Muscle layer of colon (tissue), 2 donors: ENCODE results near the gene BPIFA2.
"Not testable (repeated sequence)": the region's sequence is repeated elsewhere in the genome, so short reads cannot be mapped to it uniquely, and the experiment has no call there.

Experiments used
- H3K27ac ChIP-seq: one replicate; pipeline ENCODE4 v1.7.0; 2013; ENCODE audit warnings: low read depth, mild to moderate bottlenecking, low read length, moderate library complexity
- H3K27me3 ChIP-seq, 2 donors: one replicate each; pipeline ENCODE4 v1.7.0; 2013; ENCODE audit warnings: low read length in 2 of 2, mild to moderate bottlenecking in 2 of 2; ENCODE audit not compliant: insufficient read depth in 2 of 2, control insufficient read depth in 1 of 2
- H3K36me3 ChIP-seq: one replicate; pipeline ENCODE4 v1.7.0; 2013; ENCODE audit warnings: mild to moderate bottlenecking, low read length; ENCODE audit not compliant: insufficient read depth
- H3K4me1 ChIP-seq: one replicate; pipeline ENCODE4 v1.7.0; 2013; ENCODE audit warnings: mild to moderate bottlenecking, low read length; ENCODE audit not compliant: insufficient read depth
- H3K4me3 ChIP-seq, 2 donors: one replicate each; pipeline ENCODE4 v1.7.0; 2013; ENCODE audit warnings: low read length in 2 of 2, low read depth in 1 of 2, mild to moderate bottlenecking in 1 of 2, moderate library complexity in 1 of 2
- H3K9ac ChIP-seq: one replicate; pipeline ENCODE4 v1.7.0; 2013; ENCODE audit warnings: low read length
- H3K9me3 ChIP-seq: one replicate; pipeline ENCODE4 v1.7.0; 2013; ENCODE audit warnings: mild to moderate bottlenecking, low read length
- donor health status: abdominal sarcoma.
- donor health status: Adenocarcinoma of cecum.

The BPIFA2 gene

GRCh38 chr20:33178726-33179125 is 10.8 kb downstream of the BPIFA2 start:
- Histone ChIP-seq H3K36me3 (no peaks in the 10 kb centered on the region), H3K27ac (no peak overlapping the region), H3K9me3 (no peaks in the 10 kb centered on the region), H3K4me1 (no peaks in the 10 kb centered on the region), H3K4me3 (no peak overlapping the region), H3K27me3 (no peaks in the 10 kb centered on the region), H3K9ac (no peak overlapping the region)

- Histone ChIP-seq H3K36me3 (no peaks in the 10 kb centered on the region), H3K9ac (no peak overlapping the region), H3K27me3 (no peaks in the 10 kb centered on the region), H3K4me3 (no peak overlapping the region), H3K4me1 (no peaks in the 10 kb centered on the region), H3K27ac (no peak overlapping the region), H3K9me3 (no peaks in the 10 kb centered on the region)
Observed at GRCh38 chr20:33180169-33180568, 12.2 kb downstream of the BPIFA2 start.

GRCh38 chr20:33181482-33182093 is 13.6 kb downstream of the BPIFA2 start:
- Histone ChIP-seq H3K9ac (no peak overlapping the region), H3K36me3 (no peaks in the 10 kb centered on the region), H3K27ac (no peak overlapping the region), H3K27me3 (no peaks in the 10 kb centered on the region), H3K4me1 (no peaks in the 10 kb centered on the region), H3K9me3 (no peaks in the 10 kb centered on the region), H3K4me3 (no peak overlapping the region)

GRCh38 chr20:33183312-33183711 is 15.4 kb downstream of the BPIFA2 start:
- H3K4me1 ChIP-seq, result no peaks in the 10 kb centered on the region
- H3K9me3 ChIP-seq, result no peaks in the 10 kb centered on the region
- H3K4me3 ChIP-seq, result no peak overlapping the region
- no peak overlapping the region for H3K9ac ChIP-seq
- no peak overlapping the region for H3K27ac ChIP-seq
- H3K36me3 ChIP-seq, result no peaks in the 10 kb centered on the region
- no peaks in the 10 kb centered on the region for H3K27me3 ChIP-seq

- not testable (repeated sequence) for H3K36me3 ChIP-seq, H3K9ac ChIP-seq, H3K27me3 ChIP-seq, H3K4me3 ChIP-seq, H3K27ac ChIP-seq, H3K4me1 ChIP-seq, H3K9me3 ChIP-seq
Observed at GRCh38 chr20:33185031-33185590, 17.2 kb downstream of the BPIFA2 start.

- Histone ChIP-seq H3K27ac (no peak overlapping the region), H3K9me3 (no peaks in the 10 kb centered on the region), H3K9ac (no peak overlapping the region), H3K27me3 (no peaks in the 10 kb centered on the region), H3K4me1 (no peaks in the 10 kb centered on the region), H3K4me3 (no peak overlapping the region), H3K36me3 (no peaks in the 10 kb centered on the region)
Observed at GRCh38 chr20:33187491-33187890, 19.5 kb downstream of the BPIFA2 start.

GRCh38 chr20:33188421-33188820 is 20.5 kb downstream of the BPIFA2 start:
- H3K4me1 ChIP-seq, result no peaks in the 10 kb centered on the region
- H3K27me3 ChIP-seq, result no peaks in the 10 kb centered on the region
- H3K36me3 ChIP-seq, result no peaks in the 10 kb centered on the region
- no peak overlapping the region for H3K4me3 ChIP-seq
- no peaks in the 10 kb centered on the region for H3K9me3 ChIP-seq
- H3K27ac ChIP-seq, result no peak overlapping the region
- no peak overlapping the region for H3K9ac ChIP-seq

- H3K27me3 ChIP-seq, result no peaks in the 10 kb centered on the region
- no peak overlapping the region for H3K27ac ChIP-seq
- no peaks in the 10 kb centered on the region for H3K4me1 ChIP-seq
- H3K9ac ChIP-seq, result no peak overlapping the region
- no peaks in the 10 kb centered on the region for H3K36me3 ChIP-seq
- H3K4me3 ChIP-seq, result no peak overlapping the region
- no peaks in the 10 kb centered on the region for H3K9me3 ChIP-seq
Observed at GRCh38 chr20:33191484-33191883, 23.5 kb downstream of the BPIFA2 start.

- Histone ChIP-seq H3K27me3 (no peaks in the 10 kb centered on the region), H3K27ac (no peak overlapping the region), H3K4me1 (no peaks in the 10 kb centered on the region), H3K9ac (no peak overlapping the region), H3K4me3 (no peak overlapping the region), H3K36me3 (no peaks in the 10 kb centered on the region), H3K9me3 (no peaks in the 10 kb centered on the region)
Observed at GRCh38 chr20:33191955-33192354, 24.0 kb downstream of the BPIFA2 start.

- no peak overlapping the region for H3K4me3 ChIP-seq
- no peaks in the 10 kb centered on the region for H3K9me3 ChIP-seq
- H3K27me3 ChIP-seq, result no peaks in the 10 kb centered on the region
- H3K4me1 ChIP-seq, result no peaks in the 10 kb centered on the region
- no peaks in the 10 kb centered on the region for H3K36me3 ChIP-seq
- no peak overlapping the region for H3K27ac ChIP-seq
- H3K9ac ChIP-seq, result no peak overlapping the region
Observed at GRCh38 chr20:33192912-33193501, 25.0 kb downstream of the BPIFA2 start.

GRCh38 chr20:33199026-33199425 is 31.1 kb downstream of the BPIFA2 start:
- Histone ChIP-seq H3K4me1 (no peaks in the 10 kb centered on the region), H3K36me3 (no peaks in the 10 kb centered on the region), H3K9ac (no peak overlapping the region), H3K9me3 (no peaks in the 10 kb centered on the region), H3K27me3 (no peaks in the 10 kb centered on the region), H3K27ac (no peak overlapping the region), H3K4me3 (no peak overlapping the region)

GRCh38 chr20:33202451-33202850 is 34.5 kb downstream of the BPIFA2 start:
- no peaks in the 10 kb centered on the region for H3K27me3 ChIP-seq
- H3K9me3 ChIP-seq, result no peaks in the 10 kb centered on the region
- H3K4me1 ChIP-seq, result no peaks in the 10 kb centered on the region
- H3K36me3 ChIP-seq, result no peaks in the 10 kb centered on the region
- H3K4me3 ChIP-seq, result no peak overlapping the region
- no peak overlapping the region for H3K27ac ChIP-seq
- no peak overlapping the region for H3K9ac ChIP-seq
